GM18907 (cell line): Measurements from ENCODE around the gene SLC7A8.

Source experiments
- ATAC-seq: cut with Tn5 transposase; IDR thresholded peaks from one replicate; pipeline ENCODE4 v1.9.1; 2021; ENCODE audit warnings: mild to moderate bottlenecking, moderate library complexity; ENCODE audit not compliant: unreplicated experiment

The SLC7A8 gene

GRCh38 chr14:23136566-23137133 is 46.8 kb downstream of the SLC7A8 start:
- ATAC-seq: no peak

GRCh38 chr14:23132970-23133369 is 50.5 kb downstream of the SLC7A8 start:
- no peak for ATAC-seq

GRCh38 chr14:23131482-23131881 is 52.0 kb downstream of the SLC7A8 start:
- ATAC-seq: no peak

GRCh38 chr14:23130871-23131270 is 52.6 kb downstream of the SLC7A8 start:
- ATAC-seq: no peak

GRCh38 chr14:23129759-23130316 is 53.6 kb downstream of the SLC7A8 start:
- no peak for ATAC-seq

GRCh38 chr14:23128969-23129758 is 54.3 kb downstream of the SLC7A8 start:
- ATAC-seq: no peak

GRCh38 chr14:23127861-23128260 is 55.6 kb downstream of the SLC7A8 start:
- ATAC-seq: no peak

GRCh38 chr14:23126548-23127278 is 56.7 kb downstream of the SLC7A8 start:
- ATAC-seq: no peak

GRCh38 chr14:23125933-23126524 is 57.4 kb downstream of the SLC7A8 start:
- no peak for ATAC-seq

GRCh38 chr14:23125011-23125410 is 58.4 kb downstream of the SLC7A8 start:
- ATAC-seq: no peak

- ATAC-seq: no peak
Observed at GRCh38 chr14:23124337-23124954, 59.0 kb downstream of the SLC7A8 start.

GRCh38 chr14:23123419-23123818 is 60.0 kb downstream of the SLC7A8 start:
- no peak for ATAC-seq

- ATAC-seq: no peak
Observed at GRCh38 chr14:23122086-23122485, 61.4 kb downstream of the SLC7A8 start.

GRCh38 chr14:23121361-23121771 is 62.1 kb downstream of the SLC7A8 start:
- ATAC-seq: peak; percentile 51

- ATAC-seq: peak; percentile 74
Observed at GRCh38 chr14:23120541-23121251, 62.8 kb downstream of the SLC7A8 start.

GRCh38 chr14:23119363-23120327 is 63.8 kb downstream of the SLC7A8 start:
- ATAC-seq: no peak

- ATAC-seq: no peak
Observed at GRCh38 chr14:23118506-23119362, 64.7 kb downstream of the SLC7A8 start, which contains the start of gene CEBPE. Gene CEBPE, minus strand, starts transcription at chr14:23119255. Its CDS starts 164 bp downstream, at chr14:23119091.
